ENCODE data around the gene MEGF11. TPM values are rescaled to one million over a fixed set of nuclear protein-coding genes. Genes with fewer than 3 reads are reported as not detected.

Gene MEGF11
- total RNA-seq, 4 donors from 2014 or later: 0.87 to 7.3 (median 4.9) TPM

DNA sequence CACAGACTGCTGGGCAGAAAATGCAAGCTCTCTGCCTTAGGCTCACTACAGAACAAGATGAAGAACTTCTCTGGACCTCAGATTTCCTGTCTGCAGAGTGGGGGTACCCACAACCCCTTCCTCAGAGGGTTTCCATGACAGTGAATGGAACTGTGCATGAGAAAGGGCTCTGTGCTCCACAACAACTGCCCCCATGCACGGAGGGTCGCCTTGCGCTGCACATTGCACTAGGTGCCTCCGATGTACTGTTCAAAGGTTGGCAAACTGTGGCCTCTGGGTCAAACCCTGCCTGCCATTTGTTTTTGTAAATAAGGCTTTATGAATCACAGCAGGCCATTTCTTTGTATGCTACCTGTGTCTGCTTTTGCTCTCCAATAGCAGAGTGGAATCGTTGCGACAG is 212.3 kb downstream of the MEGF11 start:
- no peak overlapping the region for H3K27ac ChIP-seq
- TF ChIP-seq, protein P1, sequence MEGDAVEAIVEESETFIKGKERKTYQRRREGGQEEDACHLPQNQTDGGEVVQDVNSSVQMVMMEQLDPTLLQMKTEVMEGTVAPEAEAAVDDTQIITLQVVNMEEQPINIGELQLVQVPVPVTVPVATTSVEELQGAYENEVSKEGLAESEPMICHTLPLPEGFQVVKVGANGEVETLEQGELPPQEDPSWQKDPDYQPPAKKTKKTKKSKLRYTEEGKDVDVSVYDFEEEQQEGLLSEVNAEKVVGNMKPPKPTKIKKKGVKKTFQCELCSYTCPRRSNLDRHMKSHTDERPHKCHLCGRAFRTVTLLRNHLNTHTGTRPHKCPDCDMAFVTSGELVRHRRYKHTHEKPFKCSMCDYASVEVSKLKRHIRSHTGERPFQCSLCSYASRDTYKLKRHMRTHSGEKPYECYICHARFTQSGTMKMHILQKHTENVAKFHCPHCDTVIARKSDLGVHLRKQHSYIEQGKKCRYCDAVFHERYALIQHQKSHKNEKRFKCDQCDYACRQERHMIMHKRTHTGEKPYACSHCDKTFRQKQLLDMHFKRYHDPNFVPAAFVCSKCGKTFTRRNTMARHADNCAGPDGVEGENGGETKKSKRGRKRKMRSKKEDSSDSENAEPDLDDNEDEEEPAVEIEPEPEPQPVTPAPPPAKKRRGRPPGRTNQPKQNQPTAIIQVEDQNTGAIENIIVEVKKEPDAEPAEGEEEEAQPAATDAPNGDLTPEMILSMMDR (IDR thresholded peaks at IDR 0.05): no peak
- no peak for TF ChIP-seq EP300 (IDR thresholded peaks at IDR 0.05)
- TF ChIP-seq POLR2A (IDR thresholded peaks at IDR 0.05): no peak
- no peak overlapping the region for H3K4me3 ChIP-seq
- peaks cover 0 to 60% of the 10 kb centered on the region in 2 donors for H3K27me3 ChIP-seq
- no peak for DNase-seq (ENCODE audit: low spot score in 2 of 2)
- WGBS, 2 donors: 71 to 77% methylated on average over 6 of the region's 6 CpGs
- H3K4me1 ChIP-seq: no peaks in the 10 kb centered on the region
- peaks cover 0 to 6% (median 0%) of the 10 kb centered on the region in 4 donors for H3K9me3 ChIP-seq
- H3K36me3 ChIP-seq: no peaks in the 10 kb centered on the region

GRCh38 chr15:66040211-66040892 is 213.2 kb downstream of the MEGF11 start:
- Histone ChIP-seq H3K4me3 (no peak overlapping the region), H3K27me3 (peaks cover 0 to 68% of the 10 kb centered on the region in 2 donors), H3K9me3 (peaks cover 0 to 6% (median 0%) of the 10 kb centered on the region in 4 donors), H3K27ac (no peak overlapping the region), H3K36me3 (no peaks in the 10 kb centered on the region), H3K4me1 (no peaks in the 10 kb centered on the region)
- TF ChIP-seq, protein P1 (IDR thresholded peaks at IDR 0.05): no peak
- TF ChIP-seq POLR2A (IDR thresholded peaks at IDR 0.05) (no peak), EP300 (IDR thresholded peaks at IDR 0.05) (no peak)
- no peak for DNase-seq (ENCODE audit: low spot score in 2 of 2)
- 53 to 61% methylated on average over 10 of the region's 10 CpGs for WGBS, 2 donors

DNA sequence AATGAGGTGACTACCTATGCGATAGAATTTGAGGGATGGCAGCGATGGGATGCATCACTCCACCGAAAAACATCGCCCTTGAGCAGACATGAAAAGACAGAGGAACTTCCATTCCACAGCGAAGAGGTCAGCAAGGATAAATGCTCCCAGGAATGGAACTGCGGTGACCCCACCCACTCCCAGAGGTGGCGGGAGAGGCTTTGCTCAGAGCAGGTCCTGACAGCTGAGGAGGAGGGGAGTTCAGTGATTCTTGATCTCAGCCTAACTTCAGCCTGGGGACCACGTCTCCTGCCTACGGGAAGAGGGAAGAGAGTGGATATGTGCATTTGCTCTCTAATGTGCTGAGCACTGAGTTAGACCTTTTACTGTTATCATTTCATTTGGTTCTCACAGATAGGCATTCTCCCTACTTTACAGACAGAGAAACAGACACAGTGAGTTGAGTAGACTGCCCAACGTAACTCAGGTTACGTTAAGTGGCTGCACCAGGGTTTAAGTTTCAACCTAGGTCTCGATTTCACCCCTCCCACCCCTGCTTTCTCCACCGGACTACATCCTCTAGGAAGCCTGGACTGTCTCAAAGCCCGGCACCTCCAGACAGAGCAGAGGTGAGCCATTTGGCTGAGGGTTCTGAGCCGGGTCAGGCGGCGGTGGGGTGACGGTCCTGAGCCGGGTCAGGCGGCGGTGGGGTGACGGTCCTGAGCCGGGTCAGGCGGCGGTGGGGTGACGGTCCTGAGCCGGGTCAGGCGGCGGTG is 214.3 kb downstream of the MEGF11 start:
- WGBS, 2 donors: 42 to 63% methylated on average over 18 to 25 of the region's 29 CpGs
- H3K27me3 ChIP-seq: peaks cover 0 to 68% of the 10 kb centered on the region in 2 donors

GRCh38 chr15:66038387-66039116 is 215.0 kb downstream of the MEGF11 start:
- Histone ChIP-seq H3K4me3 (no peak overlapping the region), H3K9me3 (no peaks in the 10 kb centered on the region), H3K27me3 (peaks cover 0 to 68% of the 10 kb centered on the region in 2 donors), H3K36me3 (no peaks in the 10 kb centered on the region), H3K27ac (no peak overlapping the region), H3K4me1 (no peaks in the 10 kb centered on the region)
- TF ChIP-seq POLR2A (IDR thresholded peaks at IDR 0.05): no peak
- no peak for TF ChIP-seq EP300 (IDR thresholded peaks at IDR 0.05)
- TF ChIP-seq, protein P1 (IDR thresholded peaks at IDR 0.05): no peak
- no peak for DNase-seq (ENCODE audit: low spot score in 2 of 2)
- WGBS, 2 donors: 55 to 62% methylated on average over 8 of the region's 8 CpGs

More for the DNA sequence above, 214.3 kb downstream of the MEGF11 start:
- H3K27ac ChIP-seq: no peak overlapping the region
- H3K9me3 ChIP-seq: no peaks in the 10 kb centered on the region
- no peak for DNase-seq (ENCODE audit: low spot score in 2 of 2)
- H3K4me1 ChIP-seq: no peaks in the 10 kb centered on the region
- no peak for TF ChIP-seq POLR2A (IDR thresholded peaks at IDR 0.05)
- TF ChIP-seq EP300 (IDR thresholded peaks at IDR 0.05): no peak
- TF ChIP-seq, protein P1 (IDR thresholded peaks at IDR 0.05): no peak
- H3K36me3 ChIP-seq: no peaks in the 10 kb centered on the region
- H3K4me3 ChIP-seq: no peak overlapping the region
